HUDEP-2 (cell line): ENCODE measurements around the gene GSDME.

Source experiments
- DNase-seq, 76 experiments: peaks; one replicate each; lab custom pipeline; 2025; ENCODE audit not compliant: unreplicated experiment in 76 of 76; lab: John Stamatoyannopoulos, UW

GSDME gene

GRCh38 chr7:24773646-24774045, 16.4 kb upstream of the GSDME start:
- no peak for DNase-seq

GRCh38 chr7:24769851-24770250, 12.6 kb upstream of the GSDME start:
- DNase-seq, result no peak

- DNase-seq, result no peak
Measured at GRCh38 chr7:24769014-24769830, 12.0 kb upstream of the GSDME start.

GRCh38 chr7:24767878-24768569, 10.8 kb upstream of the GSDME start:
- DNase-seq, result no peak

GRCh38 chr7:24764972-24765744, 7.9 kb upstream of the GSDME start:
- peak in 1 of 76 experiments; percentile 6 for DNase-seq

- no peak for DNase-seq
Measured at GRCh38 chr7:24764011-24764410, 6.7 kb upstream of the GSDME start.

GRCh38 chr7:24763303-24763901, 6.1 kb upstream of the GSDME start:
- no peak for DNase-seq

GRCh38 chr7:24762771-24763170, 5.5 kb upstream of the GSDME start:
- no peak for DNase-seq

GRCh38 chr7:24760968-24761367, 3.7 kb upstream of the GSDME start:
- no peak for DNase-seq

GRCh38 chr7:24756545-24757352, 515 bp downstream of the GSDME start:
- no peak for DNase-seq

GRCh38 chr7:24755541-24756407, 1.5 kb downstream of the GSDME start:
- no peak for DNase-seq

GRCh38 chr7:24754906-24755506, 2.3 kb downstream of the GSDME start:
- DNase-seq, result no peak

- no peak for DNase-seq
Measured at GRCh38 chr7:24752073-24752800, 5.0 kb downstream of the GSDME start.

- no peak for DNase-seq
Measured at GRCh38 chr7:24751484-24751883, 5.8 kb downstream of the GSDME start.

- DNase-seq, result no peak
Measured at GRCh38 chr7:24750441-24751055, 6.7 kb downstream of the GSDME start.

- DNase-seq, result no peak
Measured at GRCh38 chr7:24748521-24748920, 8.7 kb downstream of the GSDME start.

GRCh38 chr7:24745355-24745754, 11.9 kb downstream of the GSDME start:
- no peak for DNase-seq

GRCh38 chr7:24743471-24743870, 13.8 kb downstream of the GSDME start:
- no peak for DNase-seq
